COLO668 (cell line): ENCODE measurements around the gene DAP.
A peak's percentile ranks its signal among the peaks of the same experiment; 100 is the strongest.

ENCODE experiments used
- DNase-seq: peaks from one replicate; lab custom pipeline; 2025; ENCODE audit not compliant: unreplicated experiment; lab: John Stamatoyannopoulos, UW

Gene DAP

DNA sequence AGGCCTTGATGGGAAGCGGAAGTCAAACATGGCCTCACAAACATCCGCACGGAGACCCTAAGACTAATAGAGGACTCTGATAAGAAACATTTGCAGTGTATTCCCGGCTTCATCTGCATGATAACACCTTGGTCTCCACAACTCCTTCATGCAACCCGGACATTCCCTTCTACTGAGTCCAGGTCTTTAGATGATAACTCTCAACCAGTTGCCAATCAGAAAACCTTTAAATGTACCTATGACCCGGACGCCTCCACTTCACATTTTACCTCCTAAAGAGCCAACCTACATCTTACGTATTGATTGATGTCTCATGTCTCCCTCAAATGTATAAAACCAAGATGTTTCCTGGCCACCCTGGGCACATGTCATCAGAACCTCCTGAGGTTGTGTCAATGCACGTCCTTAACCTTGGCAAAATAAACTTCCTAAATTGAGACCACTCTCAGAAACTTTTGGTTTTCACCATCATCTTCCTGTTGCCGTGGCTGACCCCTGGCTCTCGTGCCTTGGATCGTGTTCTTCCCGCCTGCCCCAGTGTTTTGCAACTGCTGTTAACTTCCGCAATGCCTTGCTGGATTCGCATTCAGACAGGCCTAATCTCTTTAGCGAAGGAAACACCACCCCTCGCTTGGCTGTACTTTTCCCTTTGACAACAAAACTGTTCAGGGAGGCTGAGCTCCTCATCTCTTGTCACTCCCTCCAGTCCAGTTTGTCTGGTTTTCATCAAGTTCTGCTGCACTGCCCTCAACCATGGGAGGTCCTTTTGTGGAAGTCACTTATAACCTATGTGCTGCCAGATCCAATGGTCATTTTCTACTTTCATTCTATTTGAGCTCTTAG lies 1.1 kb upstream of the DAP start:
- DNase-seq, result no peak

- no peak for DNase-seq
Observed at GRCh38 chr5:10760921-10761184, 181 bp downstream of the DAP start.

- DNase-seq, result peak; percentile 72
Observed at GRCh38 chr5:10760096-10760920, 726 bp downstream of the DAP start.

- no peak for DNase-seq
Observed at GRCh38 chr5:10759111-10759510, 1.9 kb downstream of the DAP start.

GRCh38 chr5:10757922-10758555 lies 3.0 kb downstream of the DAP start:
- DNase-seq, result no peak

DNA sequence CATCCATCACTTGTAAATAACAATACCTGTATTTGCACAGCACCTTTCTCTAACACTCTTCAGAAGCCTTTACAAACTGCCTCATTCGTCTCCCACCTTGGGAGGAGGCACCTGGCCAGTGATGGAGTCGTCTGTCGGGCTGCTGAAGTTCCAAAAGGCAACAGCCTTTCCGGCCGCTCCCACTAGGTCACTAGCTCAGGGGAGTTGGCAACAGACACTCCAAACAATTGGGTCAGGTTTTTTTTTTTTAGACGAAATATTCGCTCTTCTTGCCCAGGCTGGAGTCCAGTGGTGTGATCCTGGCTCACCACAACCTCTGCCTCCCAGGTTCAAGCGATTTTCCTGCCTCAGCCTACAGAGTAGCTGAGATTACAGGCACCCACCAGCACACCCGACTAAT lies 4.0 kb downstream of the DAP start:
- no peak for DNase-seq

- DNase-seq, result no peak
Observed at GRCh38 chr5:10756549-10756948, 4.5 kb downstream of the DAP start.

DNA sequence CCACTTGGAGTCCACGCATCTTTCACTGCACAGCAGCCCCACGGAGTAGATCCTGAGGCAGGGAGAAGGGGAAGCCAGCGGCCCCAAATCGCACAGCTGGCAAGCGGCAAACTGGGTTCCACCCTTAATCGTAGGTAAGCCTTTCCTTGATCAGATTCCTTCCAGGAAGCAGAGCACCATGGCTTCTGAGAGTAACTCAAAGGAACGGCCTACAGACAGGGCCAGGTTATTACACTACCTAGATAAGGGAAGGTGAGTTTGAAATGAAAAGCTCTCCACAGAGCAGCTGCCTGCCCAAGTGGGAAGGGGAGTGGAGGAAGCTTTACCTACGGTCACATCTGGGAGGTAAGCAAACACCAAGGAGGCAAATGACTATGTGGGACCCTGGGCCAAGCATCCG lies 7.9 kb downstream of the DAP start:
- no peak for DNase-seq

DNA sequence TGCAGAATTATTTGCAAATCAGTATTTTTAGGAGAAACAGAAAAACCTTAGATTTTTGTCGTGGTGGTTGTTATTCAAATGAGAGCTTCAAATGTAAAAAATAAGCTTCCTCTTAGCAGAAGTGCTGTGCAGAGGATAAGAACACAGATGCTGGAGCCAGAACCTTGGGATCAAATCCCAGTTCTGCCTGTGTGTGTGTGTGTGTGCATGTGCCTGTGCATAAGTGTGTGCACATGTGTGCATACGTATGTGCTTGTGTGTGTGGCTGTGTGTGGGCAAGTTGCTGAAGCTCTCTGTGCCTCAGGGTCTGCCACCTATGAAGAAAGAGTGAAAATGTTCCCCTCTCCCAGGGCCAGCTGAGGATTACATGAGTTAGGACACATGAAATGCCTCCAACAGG lies 8.6 kb downstream of the DAP start:
- no peak for DNase-seq

- no peak for DNase-seq
Observed at GRCh38 chr5:10750909-10751308, 10.1 kb downstream of the DAP start.

GRCh38 chr5:10747678-10748622 lies 13.1 kb downstream of the DAP start:
- DNase-seq, result peak; percentile 57

DNA sequence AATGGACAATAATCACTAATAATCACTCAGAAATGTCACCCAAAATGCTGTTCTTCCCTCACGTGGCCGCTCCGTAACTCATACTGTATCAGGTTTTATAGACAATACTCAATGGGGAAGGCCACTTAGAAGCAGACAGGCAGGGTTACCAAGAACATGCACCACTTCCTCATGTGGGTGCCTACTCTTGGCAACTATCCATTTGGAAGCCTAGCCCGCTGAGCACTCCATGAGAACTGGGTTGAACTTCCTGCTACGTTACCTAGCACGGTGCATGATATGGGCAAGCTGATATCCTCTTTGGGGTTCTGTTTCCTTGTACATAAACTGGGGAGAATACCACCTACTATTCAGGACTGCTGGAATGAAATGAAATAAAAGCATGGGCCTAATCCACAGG lies 14.3 kb downstream of the DAP start:
- DNase-seq, result no peak

- no peak for DNase-seq
Observed at GRCh38 chr5:10745133-10745532, 15.9 kb downstream of the DAP start.

GRCh38 chr5:10744681-10745080 lies 16.4 kb downstream of the DAP start:
- no peak for DNase-seq

- DNase-seq, result no peak
Observed at GRCh38 chr5:10743951-10744350, 17.1 kb downstream of the DAP start.

DNA sequence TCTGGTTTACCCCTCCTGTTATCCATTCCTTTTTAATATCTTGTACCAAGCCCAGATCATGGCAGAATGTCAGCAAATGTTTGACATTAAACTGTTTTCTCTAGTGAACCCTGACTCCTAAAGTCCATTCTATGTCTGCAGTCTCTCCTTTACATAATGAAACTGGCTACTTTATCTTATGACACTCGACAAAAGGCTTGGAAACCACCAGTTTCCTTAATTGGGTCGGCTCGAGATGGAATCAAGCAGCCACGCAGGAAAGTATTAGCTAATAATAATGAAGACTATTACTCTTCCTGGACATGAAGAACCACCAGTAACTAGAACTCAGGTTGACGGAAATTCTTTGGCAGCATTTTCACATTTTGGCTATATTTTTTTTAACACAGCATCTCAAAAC lies 17.5 kb downstream of the DAP start:
- DNase-seq, result no peak

DNA sequence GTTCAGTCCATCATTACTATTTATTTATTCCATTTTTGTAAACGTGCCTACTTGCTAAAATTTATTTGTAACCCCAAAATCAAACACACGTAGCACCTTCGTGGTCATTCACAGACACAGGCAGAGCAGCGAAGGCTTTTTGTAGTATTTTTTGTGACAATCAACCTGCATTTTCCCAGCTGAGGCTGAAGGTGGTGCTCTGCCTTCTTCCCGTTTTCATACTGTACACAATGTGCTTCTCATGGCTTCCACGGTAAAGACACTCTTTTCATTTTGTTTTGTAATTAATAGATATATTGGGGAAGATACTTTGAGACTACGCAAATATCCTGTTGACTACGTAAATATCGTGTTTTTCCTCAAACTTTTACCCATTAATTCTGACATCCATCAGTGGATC lies 19.4 kb downstream of the DAP start:
- no peak for DNase-seq

DNA sequence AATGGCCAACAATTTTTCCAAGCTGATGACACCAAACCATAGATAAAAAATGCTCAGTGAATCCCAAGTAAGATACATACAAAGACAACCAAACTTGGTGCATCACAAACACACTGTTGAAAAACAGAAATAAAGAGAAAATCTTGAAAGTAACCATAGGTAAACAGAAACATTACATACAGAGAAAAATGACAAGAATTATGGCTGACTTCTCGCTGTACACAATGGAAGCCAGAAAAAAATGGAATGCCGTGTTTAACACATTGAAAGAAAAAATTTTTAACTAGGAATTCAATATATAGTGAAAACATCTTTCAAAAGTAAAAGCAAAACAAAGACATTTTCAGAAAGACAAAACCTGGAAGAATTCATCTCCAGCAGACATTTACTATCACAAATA lies 20.6 kb downstream of the DAP start:
- DNase-seq, result no peak

- DNase-seq, result no peak
Observed at GRCh38 chr5:10737880-10738279, 23.2 kb downstream of the DAP start.

DNA sequence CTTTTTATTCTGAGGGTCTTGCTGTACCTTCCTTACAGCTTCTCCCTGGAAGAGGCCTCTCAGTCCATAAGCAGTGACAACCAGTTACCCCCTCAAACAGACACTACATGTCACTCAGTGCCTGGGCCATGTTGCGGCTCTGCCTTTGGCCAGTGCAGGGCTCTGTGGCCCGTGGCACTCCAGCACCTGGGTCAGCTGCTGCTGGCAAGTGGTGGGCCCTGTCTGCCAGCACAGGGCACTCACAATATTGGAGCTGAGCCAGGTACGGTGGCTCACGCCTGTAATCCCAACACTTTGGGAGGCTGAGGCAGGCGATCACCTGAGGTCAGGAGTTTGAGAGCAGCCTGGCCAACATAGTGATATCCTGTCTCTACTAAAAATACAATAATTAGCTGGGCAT lies 24.2 kb downstream of the DAP start:
- no peak for DNase-seq

DNA sequence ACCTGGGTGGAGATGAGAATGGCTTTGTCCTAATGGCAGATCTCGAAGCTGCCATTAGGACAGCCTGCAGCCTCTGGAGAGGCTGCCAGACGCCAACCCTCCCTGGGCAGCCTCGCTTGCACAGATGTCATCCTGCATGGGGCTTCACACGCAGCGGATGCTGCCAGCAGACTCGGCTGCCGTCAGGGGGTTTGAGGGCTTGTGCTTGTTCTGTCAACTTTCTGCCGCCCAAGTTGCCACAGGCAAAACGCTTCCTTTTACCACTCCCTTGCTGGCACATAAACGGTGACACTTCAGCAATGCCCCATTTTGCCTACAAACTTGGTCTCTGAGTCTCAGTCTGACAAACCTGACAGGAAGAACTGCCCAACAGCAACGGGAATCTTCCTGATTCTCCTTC lies 24.7 kb downstream of the DAP start:
- DNase-seq, result no peak
